ENCODE data around the gene TTC27. TPM values are rescaled to one million over a fixed set of nuclear protein-coding genes. Genes with fewer than 3 reads are reported as not detected.
"Not testable (repeated sequence)": the region's sequence is repeated elsewhere in the genome, so short reads cannot be mapped to it uniquely, and the experiment has no call there.

Gene TTC27
- total RNA-seq, 4 donors from 2014 or later = 11.0 to 16.4 (median 11.3) TPM

DNA sequence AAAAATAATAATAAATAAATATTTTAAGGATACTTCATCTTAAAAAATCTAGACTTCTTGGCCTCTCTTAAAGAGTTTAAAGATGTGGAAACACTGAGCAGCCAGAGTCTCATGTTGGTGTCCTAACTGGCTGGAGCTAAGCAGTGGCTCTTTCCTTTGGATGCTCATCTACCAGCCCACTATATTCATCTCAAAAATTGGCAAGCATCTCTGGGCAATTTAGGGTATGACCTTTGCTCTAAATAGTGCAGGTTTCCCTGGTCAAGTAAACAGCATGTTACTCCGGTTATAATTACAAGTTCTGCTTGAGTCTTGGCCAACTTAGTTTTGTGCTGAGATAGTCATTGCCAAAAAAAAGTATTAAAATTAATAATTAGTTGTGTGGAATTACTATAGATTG lies 117.8 kb downstream of the TTC27 start:
- DNase-seq (ENCODE audit: low spot score in 2 of 2) = no peak
- 33 to 44% methylated on average over 1 of the region's 1 CpG for WGBS, 2 donors
- H3K4me3 ChIP-seq (ENCODE audit: low read depth, poor library complexity, severe bottlenecking) = no peak overlapping the region
- intact Hi-C loops (cut with DNase I; ENCODE audit: low total_unique reads) = no loop called here
- no peak for TF ChIP-seq POLR2A (IDR thresholded peaks at IDR 0.05)
- TF ChIP-seq CTCF (IDR thresholded peaks at IDR 0.05) = no peak

DNA sequence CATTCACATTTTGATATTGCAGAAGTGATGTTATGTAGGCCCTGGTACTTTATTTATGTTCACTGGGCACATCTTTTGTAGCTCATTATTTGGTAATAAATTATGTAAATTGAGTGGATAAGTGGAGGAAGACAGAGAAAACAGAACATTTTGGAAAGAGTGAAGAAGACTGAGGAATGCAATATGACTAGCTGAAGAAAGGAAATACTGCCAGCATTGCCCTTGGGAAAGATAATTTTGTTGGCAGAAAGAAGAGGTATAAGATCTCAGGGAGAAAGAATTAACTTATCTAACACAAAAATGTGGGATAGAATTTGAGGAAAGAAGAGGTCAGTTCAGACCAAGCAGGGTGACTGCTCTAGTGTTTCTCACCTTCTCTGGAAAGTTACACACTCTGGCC lies 118.8 kb downstream of the TTC27 start:
- no peak overlapping the region for H3K4me3 ChIP-seq (ENCODE audit: low read depth, poor library complexity, severe bottlenecking)
- TF ChIP-seq POLR2A (IDR thresholded peaks at IDR 0.05) (no peak), CTCF (IDR thresholded peaks at IDR 0.05) (no peak)
- no peak for DNase-seq (ENCODE audit: low spot score in 2 of 2)
- intact Hi-C loops (cut with DNase I; ENCODE audit: low total_unique reads) = no loop called here

GRCh38 chr2:32748158-32748557 lies 120.3 kb downstream of the TTC27 start:
- H3K4me3 ChIP-seq (ENCODE audit: low read depth, poor library complexity, severe bottlenecking) = no peak overlapping the region
- intact Hi-C loops (cut with DNase I; ENCODE audit: low total_unique reads) = no loop called here
- no peak for DNase-seq (ENCODE audit: low spot score in 2 of 2)
- TF ChIP-seq POLR2A (IDR thresholded peaks at IDR 0.05) (no peak), CTCF (IDR thresholded peaks at IDR 0.05) (no peak)
- 82 to 86% methylated on average over 1 of the region's 1 CpG for WGBS, 2 donors

GRCh38 chr2:32750880-32751279 lies 123.0 kb downstream of the TTC27 start:
- TF ChIP-seq POLR2A (IDR thresholded peaks at IDR 0.05) = no peak
- TF ChIP-seq CTCF (IDR thresholded peaks at IDR 0.05) = no peak
- no peak overlapping the region for H3K4me3 ChIP-seq (ENCODE audit: low read depth, poor library complexity, severe bottlenecking)
- DNase-seq (ENCODE audit: low spot score in 2 of 2) = no peak
- intact Hi-C loops (cut with DNase I; ENCODE audit: low total_unique reads) = no loop called here

- DNase-seq (ENCODE audit: low spot score in 2 of 2) = no peak
- no peak for TF ChIP-seq POLR2A (IDR thresholded peaks at IDR 0.05)
- TF ChIP-seq CTCF (IDR thresholded peaks at IDR 0.05) = no peak
- WGBS, 2 donors = 33 to 56% methylated on average over 2 of the region's 2 CpGs
- no peak overlapping the region for H3K4me3 ChIP-seq (ENCODE audit: low read depth, poor library complexity, severe bottlenecking)
- intact Hi-C loops (cut with DNase I; ENCODE audit: low total_unique reads) = no loop called here
Measured at GRCh38 chr2:32752205-32752604, 124.4 kb downstream of the TTC27 start.

- DNase-seq (ENCODE audit: low spot score in 2 of 2) = no peak
- intact Hi-C loops (cut with DNase I; ENCODE audit: low total_unique reads) = no loop called here
- TF ChIP-seq CTCF (IDR thresholded peaks at IDR 0.05) (no peak), POLR2A (IDR thresholded peaks at IDR 0.05) (no peak)
- WGBS, 2 donors = 97 to 98% methylated on average over 5 of the region's 5 CpGs
- H3K4me3 ChIP-seq (ENCODE audit: low read depth, poor library complexity, severe bottlenecking) = no peak overlapping the region
Measured at GRCh38 chr2:32752952-32753351, 125.1 kb downstream of the TTC27 start.

- H3K4me3 ChIP-seq (ENCODE audit: low read depth, poor library complexity, severe bottlenecking); DNase-seq (ENCODE audit: low spot score in 2 of 2); intact Hi-C loops (cut with DNase I; ENCODE audit: low total_unique reads): not testable (repeated sequence)
- WGBS, 2 donors = 91 to 96% methylated on average over 10 to 11 of the region's 31 CpGs
Measured at GRCh38 chr2:32754676-32755075, 126.8 kb downstream of the TTC27 start.

Measured in lower leg skin (tissue), 4 donors.